OCI-M2 (cell line): ENCODE results near the gene TIAM2.
"Not testable (repeated sequence)": the region's sequence is repeated elsewhere in the genome, so short reads cannot be mapped to it uniquely, and the experiment has no call there.

Experiments used
- DNase-seq: peaks from one replicate; lab custom pipeline; 2025; ENCODE audit not compliant: unreplicated experiment; lab: John Stamatoyannopoulos, UW

TIAM2 gene

GRCh38 chr6:155223646-155224451 lies 228.7 kb downstream of the TIAM2 start:
- no peak for DNase-seq

- DNase-seq = no peak
Measured at GRCh38 chr6:155224618-155225017, 229.5 kb downstream of the TIAM2 start.

- no peak for DNase-seq
Measured at GRCh38 chr6:155227046-155227445, 231.9 kb downstream of the TIAM2 start.

DNA sequence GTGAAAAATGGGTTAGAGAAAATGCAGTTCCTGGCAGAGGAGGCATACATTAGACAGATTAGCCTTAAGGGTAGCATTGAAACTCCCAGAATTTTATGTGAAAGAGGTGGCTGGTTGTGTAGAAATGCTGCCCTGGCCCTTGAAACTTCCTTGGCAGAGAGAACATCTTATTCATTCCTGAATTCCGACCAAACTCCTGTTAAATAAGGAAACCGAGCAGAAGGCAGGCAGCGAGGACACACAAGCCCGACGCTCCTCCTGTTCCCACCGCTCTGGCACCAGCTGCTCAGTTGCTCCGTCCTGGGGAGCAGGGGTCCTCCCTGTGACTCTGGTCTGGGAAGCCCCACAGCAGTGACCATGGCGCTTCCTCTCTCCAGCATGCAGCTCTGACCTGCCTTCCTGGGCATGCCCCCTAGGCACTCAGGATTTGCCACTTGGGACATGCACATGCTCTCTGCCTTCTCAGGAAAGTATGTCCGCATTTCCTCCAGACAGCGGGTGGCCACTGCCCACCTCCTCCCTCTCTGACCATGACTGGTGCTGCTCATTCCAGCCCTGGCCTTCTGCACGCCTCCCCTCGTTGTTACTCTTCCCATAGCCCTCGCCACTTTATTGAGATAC lies 233.5 kb downstream of the TIAM2 start:
- DNase-seq = no peak

DNA sequence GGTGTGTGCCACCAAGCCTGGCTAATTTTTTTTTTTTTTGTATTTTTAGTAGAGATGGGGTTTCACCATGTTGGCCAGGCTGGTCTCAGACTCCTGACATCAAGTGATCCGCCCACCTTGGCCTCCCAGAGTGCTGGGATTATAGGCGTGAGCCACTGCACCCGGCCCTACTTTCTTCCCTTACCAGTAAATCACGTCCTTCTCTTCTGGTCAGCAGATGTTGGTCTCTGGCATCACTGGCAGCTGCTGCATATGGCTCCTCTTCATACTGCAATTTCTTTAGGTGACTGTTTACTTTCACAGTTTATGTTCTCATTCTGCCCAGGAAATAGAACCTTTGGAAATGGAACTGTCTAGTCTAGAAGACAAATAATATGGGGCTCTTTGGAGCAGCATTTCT lies 235.9 kb downstream of the TIAM2 start:
- DNase-seq = not testable (repeated sequence)

- no peak for DNase-seq
Measured at GRCh38 chr6:155232848-155233247, 237.7 kb downstream of the TIAM2 start.

DNA sequence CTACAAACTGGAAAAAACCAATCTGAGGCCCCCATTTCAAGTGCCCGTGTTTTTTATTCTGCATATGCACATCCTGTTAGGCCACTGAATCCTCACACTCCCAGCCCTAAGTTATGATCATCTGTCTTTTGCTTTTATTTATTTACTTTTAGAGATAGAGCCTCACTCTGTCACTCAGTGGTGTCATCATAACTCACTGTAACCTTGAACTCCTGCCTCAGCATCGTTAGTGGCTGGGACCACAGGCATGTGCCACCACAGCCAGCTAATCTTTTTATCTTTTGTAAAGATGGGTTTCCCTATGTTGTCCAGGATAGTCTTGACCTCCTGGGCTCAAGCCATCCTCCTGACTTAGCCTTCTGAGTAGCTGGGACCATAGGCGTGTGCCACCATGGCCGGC lies 239.1 kb downstream of the TIAM2 start:
- DNase-seq = no peak

GRCh38 chr6:155234687-155235086 lies 239.6 kb downstream of the TIAM2 start:
- no peak for DNase-seq

- DNase-seq = no peak
Measured at GRCh38 chr6:155235087-155235486, 240.0 kb downstream of the TIAM2 start.

- DNase-seq = no peak
Measured at GRCh38 chr6:155237613-155238012, 242.5 kb downstream of the TIAM2 start.

DNA sequence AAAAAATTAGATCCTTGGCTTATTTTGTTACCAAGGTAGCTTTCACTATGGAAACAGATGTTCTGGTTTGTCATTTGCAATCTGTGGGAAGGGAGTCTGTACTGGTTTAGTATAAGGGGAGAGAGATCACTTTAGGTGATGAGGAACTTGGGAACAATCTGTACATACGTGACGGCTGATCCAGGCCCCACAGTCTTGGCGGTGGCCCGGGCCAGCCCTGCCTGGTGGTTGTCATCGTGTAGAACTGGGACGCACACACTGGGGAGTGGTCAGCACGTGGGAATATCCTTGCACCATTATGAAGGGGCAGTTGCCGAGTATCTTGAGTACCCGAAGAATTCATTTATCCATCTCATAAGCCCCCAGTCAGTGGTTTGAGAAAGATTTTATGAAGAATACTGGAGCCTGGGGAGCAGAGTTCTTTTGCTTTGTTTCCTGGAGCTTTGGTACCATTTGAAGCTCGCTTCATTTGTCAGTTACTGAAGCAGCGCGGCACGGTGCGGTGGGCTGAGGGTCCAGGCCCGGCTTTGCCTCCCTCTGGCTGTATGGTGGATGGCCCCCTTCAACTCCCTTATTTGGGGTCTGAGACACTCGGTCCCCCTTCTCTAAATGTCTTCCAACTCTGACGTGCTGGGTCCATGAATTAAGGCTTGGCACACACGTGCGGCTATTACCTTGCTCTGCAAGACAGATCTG lies 245.9 kb downstream of the TIAM2 start:
- DNase-seq = no peak

DNA sequence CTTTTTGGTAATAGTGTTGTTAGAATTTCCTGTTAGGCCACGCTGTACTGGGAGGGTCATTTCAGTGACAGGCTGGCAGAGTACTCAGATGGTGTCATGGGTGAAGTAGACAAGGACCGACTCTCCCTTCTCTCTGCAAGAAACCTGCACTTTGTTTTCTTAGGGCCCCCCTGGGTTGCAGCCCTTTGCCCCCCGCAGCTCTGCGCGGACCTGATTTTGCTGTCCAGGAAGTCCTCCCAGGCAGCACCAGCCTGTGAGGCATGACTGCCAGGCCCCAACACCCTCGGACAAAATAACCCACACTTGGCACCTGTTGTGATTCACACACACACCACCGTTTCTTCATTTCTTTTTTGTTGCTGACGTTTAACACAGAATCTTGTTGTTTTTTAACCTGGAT lies 246.9 kb downstream of the TIAM2 start:
- DNase-seq = no peak

DNA sequence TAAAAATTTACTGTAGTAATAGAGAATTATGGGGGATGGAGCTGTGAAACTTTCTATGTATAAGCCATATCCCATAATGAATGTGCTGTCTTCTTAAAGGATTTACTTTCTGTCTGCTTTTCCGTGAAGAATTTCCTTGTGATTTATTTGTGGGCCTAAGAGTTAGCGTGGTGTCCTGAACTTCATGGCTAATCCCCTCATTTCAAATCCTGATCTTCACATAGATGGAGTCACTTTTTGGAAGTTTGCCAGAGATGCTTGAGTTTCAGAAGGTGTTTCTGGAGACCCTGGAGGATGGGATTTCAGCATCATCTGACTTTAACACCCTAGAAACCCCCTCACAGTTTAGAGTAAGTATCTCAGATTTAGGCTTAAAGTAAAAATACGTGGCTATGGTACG lies 249.3 kb downstream of the TIAM2 start:
- DNase-seq = no peak

DNA sequence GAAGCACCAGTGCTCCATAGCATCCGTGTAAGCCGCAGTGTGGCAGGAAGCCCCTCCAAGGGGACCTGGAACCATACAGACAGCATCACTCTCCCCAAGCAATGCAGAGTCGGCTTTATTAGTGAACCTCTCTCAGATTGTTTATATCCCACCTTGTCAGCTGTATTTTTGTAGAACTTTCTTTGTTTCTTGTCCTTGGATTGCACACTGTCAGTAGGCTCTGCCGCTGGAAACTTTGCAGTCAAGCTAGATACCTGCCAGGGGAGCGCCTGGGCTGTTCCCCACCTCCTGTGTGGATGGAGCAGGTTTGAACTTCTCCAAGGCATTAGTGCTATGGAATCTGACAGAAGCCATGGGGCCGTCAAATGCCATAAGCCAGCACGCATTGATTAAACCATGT lies 250.1 kb downstream of the TIAM2 start:
- DNase-seq = no peak

GRCh38 chr6:155245831-155246230 lies 250.7 kb downstream of the TIAM2 start:
- no peak for DNase-seq

- no peak for DNase-seq
Measured at GRCh38 chr6:155246825-155247224, 251.7 kb downstream of the TIAM2 start.

DNA sequence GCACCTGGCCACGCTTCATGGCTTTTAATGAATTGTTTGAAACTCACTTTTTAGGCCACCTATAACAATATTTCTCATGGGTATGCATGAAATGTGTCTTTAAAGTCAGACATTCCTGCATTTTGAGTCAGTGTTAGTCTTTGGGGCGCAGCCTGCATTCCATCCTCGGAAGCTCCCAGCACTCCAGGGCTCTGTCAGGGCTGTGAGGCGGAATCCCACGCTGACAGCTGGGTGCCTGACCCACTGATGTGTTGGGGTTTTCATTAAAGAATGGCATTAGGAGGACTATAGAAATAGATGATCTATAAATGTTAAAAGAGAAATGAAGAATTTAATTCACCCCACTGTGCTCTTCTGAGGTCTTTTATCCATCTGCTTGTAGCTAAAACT lies 252.5 kb downstream of the TIAM2 start:
- DNase-seq = no peak

GRCh38 chr6:155248008-155249001 lies 253.2 kb downstream of the TIAM2 start:
- no peak for DNase-seq

DNA sequence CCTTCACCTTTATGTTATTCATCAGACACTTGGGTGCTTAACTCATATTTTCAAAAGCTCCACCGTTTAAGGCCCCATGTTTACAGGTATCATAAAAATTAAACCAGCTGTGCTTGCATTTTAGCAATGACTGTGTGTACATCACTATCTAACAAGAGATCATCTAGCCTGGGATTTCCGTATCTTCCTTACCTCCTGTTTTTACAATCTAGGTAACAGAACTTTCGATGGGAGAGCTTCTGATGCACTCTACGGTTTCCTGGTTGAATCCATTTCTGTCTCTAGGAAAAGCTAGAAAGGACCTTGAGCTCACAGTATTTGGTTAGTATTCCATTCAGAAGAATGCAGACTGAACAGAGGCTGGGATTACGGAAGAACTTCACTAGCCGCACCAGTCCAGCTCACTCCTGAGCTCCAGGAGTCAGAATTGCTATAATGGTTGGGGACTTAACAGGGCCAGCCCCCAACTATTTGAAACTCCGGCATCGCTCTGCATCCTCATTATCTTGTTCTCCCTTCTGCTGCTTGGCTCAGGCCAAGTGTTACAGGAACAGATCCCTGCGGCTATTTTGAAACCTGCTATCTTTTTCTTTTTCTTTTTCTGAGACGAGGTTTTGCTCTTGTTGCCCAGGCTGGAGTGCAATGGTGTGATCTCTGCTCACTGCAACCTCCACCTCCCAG lies 255.7 kb downstream of the TIAM2 start:
- no peak for DNase-seq

GRCh38 chr6:155252581-155252980 lies 257.5 kb downstream of the TIAM2 start:
- DNase-seq = no peak
